ENCODE results near the gene LINS1.

DNA sequence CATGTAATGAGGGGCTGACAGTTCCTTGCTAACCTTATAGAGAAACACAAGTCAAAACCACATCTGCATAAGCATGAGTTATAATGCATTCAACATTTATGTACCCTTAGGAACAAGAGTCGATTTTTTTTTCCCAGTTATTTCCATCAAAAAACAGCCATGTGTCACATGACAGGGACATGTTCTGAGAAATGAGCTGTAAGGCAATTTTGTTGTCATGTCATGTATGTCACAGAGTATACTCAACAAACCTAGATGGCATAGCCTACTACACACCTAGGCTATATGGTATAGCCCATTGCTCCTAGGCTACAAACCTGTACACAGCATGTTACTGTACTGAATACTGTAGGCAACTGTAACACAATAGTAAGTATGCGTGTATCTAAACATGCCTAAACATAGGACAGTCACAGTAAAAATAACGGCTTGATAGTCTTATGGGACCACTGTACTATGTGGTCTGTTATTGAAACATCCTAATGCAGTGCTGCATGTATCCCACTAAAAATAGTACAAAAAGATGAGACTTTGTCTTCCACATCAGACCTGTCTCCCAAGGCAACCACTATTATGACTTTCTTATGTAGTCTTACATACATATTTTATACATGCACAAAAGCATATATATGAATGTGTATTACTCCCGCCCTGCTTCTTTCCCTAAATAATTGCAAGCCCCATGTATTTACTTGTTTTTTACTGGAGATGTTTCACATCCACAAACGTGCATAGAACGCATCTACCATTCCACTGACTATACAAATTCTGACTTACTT, 34.9 kb downstream of the LINS1 start:
- peak; percentile 70 for TF ChIP-seq POLR2AphosphoS5 (IDR thresholded peaks at IDR 0.05)
- TF ChIP-seq EZH2 (IDR thresholded peaks at IDR 0.05; ENCODE audit: borderline replicate concordance, insufficient read depth, low read length, poor library complexity, severe bottlenecking), result no peak
